Right lobe of liver (tissue), 6 donors: ENCODE results near the gene CDH12. TPM values are rescaled to one million over a fixed set of nuclear protein-coding genes. Genes with fewer than 3 reads are reported as not detected.

Experiments
- ATAC-seq, 4 donors: fragments of 200-7000 bp; cut with Tn5 transposase; one replicate each; pipeline ENCODE4 v1.9.1; 2020; ENCODE audit warnings: mild to moderate bottlenecking in 4 of 4, moderate library complexity in 4 of 4
- DNase-seq, 3 donors: peaks; one replicate each; pipeline ENCODE4 v3.0.0-alpha.2; 2020
- H3K27ac ChIP-seq, 3 donors: fragments of 200-600 bp; one replicate each; pipeline ENCODE4 v1.8.0; 2022
- H3K27me3 ChIP-seq, 2 donors: fragments of 200-600 bp; one replicate each; pipeline ENCODE4 v1.8.0; 2022
- H3K36me3 ChIP-seq, 4 donors: fragments of 200-600 bp; sonication (generic) in 1 of 4; one replicate each; pipeline versions ENCODE4 v1.5.1 to v1.8.0; 2017 to 2022; ENCODE audit warnings: control low read depth in 1 of 4
- H3K4me1 ChIP-seq, 4 donors: fragments of 200-600 bp; sonication (generic) in 1 of 4; one replicate each; pipeline versions ENCODE4 v1.5.1 to v1.8.0; 2017 to 2022; ENCODE audit warnings: control low read depth in 1 of 4
- H3K4me3 ChIP-seq, 3 donors: fragments of 200-600 bp; one replicate each; pipeline ENCODE4 v1.8.0; 2022
- H3K9me3 ChIP-seq, 4 donors: fragments of 200-600 bp; sonication (generic) in 1 of 4; one replicate each; pipeline versions ENCODE4 v1.5.1 to v1.8.0; 2017 to 2022; ENCODE audit warnings: control low read depth in 1 of 4
- POLR2A ChIP-seq: fragments of 450-650 bp; IDR thresholded peaks from one replicate; pipeline ENCODE4 v1.6.1; 2017; ENCODE audit warnings: antibody characterized with exemption, mild to moderate bottlenecking
- WGBS: methylation state at CpG from one replicate; pipeline ENCODE4 v1.1.6; 2018; ENCODE audit warnings: low coverage, low lambda C conversion rate; ENCODE audit not compliant: insufficient coverage; ENCODE audit errors: missing lambda C conversion rate; 5-methylcytosine and 5-hydroxymethylcytosine counted together
- intact Hi-C, 2 donors: fragments of 100-400 bp; cut with DNase I; formaldehyde crosslinking; loops; one replicate each; pipeline versions ENCODE4 v1.11.2 to v1.14.1; 2022
- total RNA-seq, 6 experiments: library from RNA; depleted of rRNA in 2 of 6; stranded (reverse); fragments of >200 nt in 2 of 6; fragmentation: NEBNext Ultra II Directional in 3 of 6; extraction: Animal tissue kit (Norgen Biotek cat#: 25700) in 3 of 6; gene quantifications; one replicate each; pipeline versions ENCODE4 v1.1.0 to v1.2.4, GENCODE V29; 2016 to 2023
- TF ChIP-seq, protein P1 (sequence below), 4 donors: fragments of 200-600 bp in 3 of 4; fragments of 450-650 bp in 1 of 4; IDR thresholded peaks; one replicate each; pipeline versions ENCODE4 v1.5.1 to v1.8.0; 2016 to 2022; ENCODE audit warnings: antibody characterized with exemption in 4 of 4, mild to moderate bottlenecking in 2 of 4
- donor health status: DM: no; HTN: yes; CAD: no.
- donor health status: DM: no; HTN: no; CAD: no.
- donor health status: DM: no; HTN: no; CAD: no.
- donor health status: DM: no; HTN: yes; CAD: no.
- donor health status: DM: no; HTN: yes; CAD: no.

The CDH12 gene
- total RNA-seq, 6 experiments from 2014 or later = 0.42 to 1.0 (median 0.77) TPM; not detected in 3

DNA sequence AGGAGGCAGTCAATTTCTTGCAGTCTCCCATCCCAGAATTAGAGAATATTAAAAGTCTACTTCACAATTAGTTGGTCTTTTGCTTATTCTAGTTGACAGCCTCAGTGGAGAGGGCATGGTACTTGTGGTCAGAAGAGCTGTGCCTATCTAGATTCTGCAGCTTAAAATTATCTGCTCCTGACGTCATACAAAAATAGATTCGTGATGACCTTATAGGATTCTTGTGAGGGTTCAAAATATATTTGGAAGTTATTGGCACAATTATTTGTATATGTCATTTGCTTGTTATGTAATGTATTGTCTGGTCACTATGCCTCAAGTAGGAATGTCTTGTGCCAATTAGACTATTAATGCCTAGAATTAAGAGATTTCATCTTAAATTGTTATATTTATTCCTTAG lies 142.5 kb downstream of the CDH12 start:
- H3K27me3 ChIP-seq = no peaks in the 10 kb centered on the region
- no peak for ATAC-seq
- intact Hi-C loops = no loop called here
- no peak for DNase-seq
- TF ChIP-seq, protein P1, sequence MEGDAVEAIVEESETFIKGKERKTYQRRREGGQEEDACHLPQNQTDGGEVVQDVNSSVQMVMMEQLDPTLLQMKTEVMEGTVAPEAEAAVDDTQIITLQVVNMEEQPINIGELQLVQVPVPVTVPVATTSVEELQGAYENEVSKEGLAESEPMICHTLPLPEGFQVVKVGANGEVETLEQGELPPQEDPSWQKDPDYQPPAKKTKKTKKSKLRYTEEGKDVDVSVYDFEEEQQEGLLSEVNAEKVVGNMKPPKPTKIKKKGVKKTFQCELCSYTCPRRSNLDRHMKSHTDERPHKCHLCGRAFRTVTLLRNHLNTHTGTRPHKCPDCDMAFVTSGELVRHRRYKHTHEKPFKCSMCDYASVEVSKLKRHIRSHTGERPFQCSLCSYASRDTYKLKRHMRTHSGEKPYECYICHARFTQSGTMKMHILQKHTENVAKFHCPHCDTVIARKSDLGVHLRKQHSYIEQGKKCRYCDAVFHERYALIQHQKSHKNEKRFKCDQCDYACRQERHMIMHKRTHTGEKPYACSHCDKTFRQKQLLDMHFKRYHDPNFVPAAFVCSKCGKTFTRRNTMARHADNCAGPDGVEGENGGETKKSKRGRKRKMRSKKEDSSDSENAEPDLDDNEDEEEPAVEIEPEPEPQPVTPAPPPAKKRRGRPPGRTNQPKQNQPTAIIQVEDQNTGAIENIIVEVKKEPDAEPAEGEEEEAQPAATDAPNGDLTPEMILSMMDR (IDR thresholded peaks at IDR 0.05) = no peak
- TF ChIP-seq POLR2A = no peak
- H3K27ac ChIP-seq = no peak overlapping the region
- H3K9me3 ChIP-seq = no peaks in the 10 kb centered on the region
- no peaks in the 10 kb centered on the region for H3K36me3 ChIP-seq
- WGBS = 18% methylated on average over 2 of the region's 2 CpGs
- no peak overlapping the region for H3K4me3 ChIP-seq
- H3K4me1 ChIP-seq = no peaks in the 10 kb centered on the region

DNA sequence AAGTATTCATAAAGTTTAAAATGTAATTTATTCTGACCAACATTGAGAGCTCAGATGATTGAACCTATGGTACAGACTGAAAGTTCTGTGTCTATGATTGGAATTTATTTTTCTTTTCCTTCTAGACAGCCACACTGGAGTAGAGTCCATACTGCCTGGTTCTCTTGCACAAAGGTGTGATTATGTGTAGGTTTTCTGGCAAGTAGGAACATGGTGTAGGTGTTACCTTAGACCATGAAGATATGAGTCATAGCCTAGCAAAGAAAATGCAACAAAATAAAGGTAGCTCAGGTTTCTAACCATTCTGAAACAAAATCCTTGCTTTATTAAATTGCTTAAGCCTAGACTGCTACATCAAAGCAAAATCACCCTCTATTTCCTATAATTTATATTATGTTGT lies 143.4 kb downstream of the CDH12 start:
- DNase-seq (no peak), ATAC-seq (no peak)
- TF ChIP-seq, protein P1 (IDR thresholded peaks at IDR 0.05) = no peak
- no peak for TF ChIP-seq POLR2A
- Histone ChIP-seq H3K9me3 (no peaks in the 10 kb centered on the region), H3K4me1 (no peaks in the 10 kb centered on the region), H3K36me3 (no peaks in the 10 kb centered on the region), H3K4me3 (no peak overlapping the region), H3K27ac (no peak overlapping the region), H3K27me3 (no peaks in the 10 kb centered on the region)
- intact Hi-C loops = no loop called here

DNA sequence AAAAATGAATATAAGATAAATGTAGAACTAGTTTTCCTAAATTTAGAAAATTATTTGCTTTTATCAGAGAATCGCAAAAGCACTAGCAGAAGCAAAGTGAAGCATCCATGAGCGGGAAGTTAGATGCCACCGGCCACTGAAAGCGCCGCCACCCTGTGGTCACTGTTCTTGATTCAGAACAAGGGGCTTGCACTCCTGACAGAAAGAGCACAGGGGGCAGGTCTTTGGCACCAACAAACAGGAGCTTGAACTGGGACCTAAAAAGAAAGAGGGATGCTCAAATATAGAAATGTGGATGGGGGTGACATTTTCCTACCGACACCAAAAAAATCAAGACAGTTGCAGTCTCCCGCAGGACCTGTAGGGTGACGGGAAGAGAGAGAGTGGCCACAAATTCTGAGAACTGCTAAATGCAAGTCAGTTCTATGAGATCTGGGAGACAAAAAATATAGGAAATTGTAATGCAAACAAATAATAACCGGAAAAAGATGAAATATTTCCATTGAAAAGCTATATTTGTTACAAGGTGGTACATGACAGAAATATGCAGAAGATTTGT lies 144.3 kb downstream of the CDH12 start:
- ATAC-seq (no peak), DNase-seq (no peak)
- no peak overlapping the region for H3K27ac ChIP-seq
- TF ChIP-seq, protein P1 (IDR thresholded peaks at IDR 0.05) = no peak
- no peak for TF ChIP-seq POLR2A
- intact Hi-C loops = no loop called here
- H3K4me1 ChIP-seq = no peaks in the 10 kb centered on the region
- no peaks in the 10 kb centered on the region for H3K9me3 ChIP-seq
- no peaks in the 10 kb centered on the region for H3K27me3 ChIP-seq
- no peak overlapping the region for H3K4me3 ChIP-seq
- no peaks in the 10 kb centered on the region for H3K36me3 ChIP-seq
- WGBS = 67% methylated on average over 9 of the region's 9 CpGs

DNA sequence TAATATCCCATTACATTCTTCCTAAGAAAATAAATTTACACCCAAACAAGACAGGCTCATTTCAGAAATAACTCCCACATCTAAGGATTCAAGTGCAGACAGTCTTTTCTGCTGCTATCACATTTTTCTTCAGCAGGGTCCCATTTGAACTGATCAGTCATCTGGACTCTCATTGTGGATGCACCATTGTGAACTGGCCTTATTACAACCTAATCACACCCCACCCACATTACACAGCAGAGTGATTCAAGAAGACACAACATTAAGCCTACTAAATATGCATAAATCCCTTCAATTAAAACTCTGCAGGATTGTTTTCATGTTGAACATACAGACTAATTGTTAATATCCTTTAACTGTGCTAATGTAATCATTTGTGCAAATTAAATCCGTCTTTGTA lies 146.2 kb downstream of the CDH12 start:
- Histone ChIP-seq H3K4me1 (no peaks in the 10 kb centered on the region), H3K4me3 (no peak overlapping the region), H3K36me3 (no peaks in the 10 kb centered on the region), H3K9me3 (no peaks in the 10 kb centered on the region), H3K27me3 (no peaks in the 10 kb centered on the region), H3K27ac (no peak overlapping the region)
- ATAC-seq (no peak), DNase-seq (no peak)
- TF ChIP-seq POLR2A = no peak
- TF ChIP-seq, protein P1 (IDR thresholded peaks at IDR 0.05) = no peak
- intact Hi-C loops = no loop called here
- WGBS = 50% methylated on average over 1 of the region's 1 CpG

DNA sequence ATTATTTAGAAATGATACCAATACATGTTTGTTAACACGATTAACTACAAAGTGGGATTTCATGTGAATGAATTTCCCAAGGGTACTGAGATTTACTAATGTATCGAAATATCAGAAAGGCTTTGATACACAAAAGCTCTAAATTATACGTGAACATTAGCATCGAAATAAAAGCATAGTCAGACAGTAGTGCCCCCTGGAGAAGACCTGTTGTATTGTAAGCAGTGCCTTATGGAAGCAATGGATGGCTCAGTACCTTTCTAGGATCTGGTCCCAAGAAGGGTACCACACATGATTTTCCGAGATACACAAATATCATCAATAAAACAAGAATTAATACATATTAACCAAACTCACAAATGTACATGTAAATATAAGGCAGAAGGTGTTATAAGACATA lies 153.8 kb downstream of the CDH12 start:
- H3K27ac ChIP-seq = no peak overlapping the region
- 58% methylated on average over 5 of the region's 5 CpGs for WGBS
- no peaks in the 10 kb centered on the region for H3K4me1 ChIP-seq
- H3K36me3 ChIP-seq = no peaks in the 10 kb centered on the region
- TF ChIP-seq POLR2A = no peak
- TF ChIP-seq, protein P1 (IDR thresholded peaks at IDR 0.05) = no peak
- no peak overlapping the region for H3K4me3 ChIP-seq
- no peaks in the 10 kb centered on the region for H3K27me3 ChIP-seq
- intact Hi-C loops = no loop called here
- no peaks in the 10 kb centered on the region for H3K9me3 ChIP-seq
- ATAC-seq = no peak
- DNase-seq = no peak
